Stimulated activated CD8-positive, alpha-beta memory T cell treated with anti-CD3 and anti-CD28 coated beads, Interleukin-12 subunit alpha, Interleukin-12 subunit beta, amount 100 ng/mL, for 24 hours (primary cell): ENCODE data around the gene PTPRS.

Experiments used
- DNase-seq: peaks from one replicate; pipeline ENCODE4 v3.0.0-alpha.2; 2020; ENCODE audit errors: extremely low read depth

Gene PTPRS

GRCh38 chr19:5355076-5355475, 14.5 kb upstream of the PTPRS start:
- DNase-seq: no peak

GRCh38 chr19:5354403-5354802, 13.8 kb upstream of the PTPRS start:
- no peak for DNase-seq

DNA sequence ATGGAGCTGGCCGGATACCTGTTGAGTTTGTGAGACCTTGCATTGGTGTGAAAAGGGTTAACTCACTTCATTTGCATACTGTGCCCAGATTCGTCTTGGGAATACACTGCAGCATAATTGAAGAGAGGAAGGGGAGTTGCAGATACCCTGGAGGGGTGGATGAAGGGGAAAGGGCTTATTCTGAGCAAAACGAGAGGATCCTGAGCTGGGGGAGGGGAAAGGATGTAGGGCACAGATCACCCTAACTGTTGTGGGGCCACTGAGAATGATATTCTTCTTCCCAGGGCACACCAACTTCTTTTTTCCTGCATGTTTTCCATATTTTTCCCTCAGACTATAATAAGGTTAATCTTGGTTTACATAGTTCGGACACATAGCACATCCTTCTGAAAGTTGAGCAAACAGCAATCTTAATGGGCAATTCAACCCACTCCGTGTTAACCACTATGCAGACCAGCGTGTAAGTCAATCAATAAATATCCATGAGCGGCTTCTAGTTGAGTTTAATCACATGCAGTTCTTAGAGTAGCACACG, 11.7 kb upstream of the PTPRS start:
- DNase-seq: no peak

- DNase-seq: no peak
Observed at GRCh38 chr19:5351731-5352228, 11.2 kb upstream of the PTPRS start.

- DNase-seq: no peak
Observed at GRCh38 chr19:5349041-5349440, 8.4 kb upstream of the PTPRS start.

DNA sequence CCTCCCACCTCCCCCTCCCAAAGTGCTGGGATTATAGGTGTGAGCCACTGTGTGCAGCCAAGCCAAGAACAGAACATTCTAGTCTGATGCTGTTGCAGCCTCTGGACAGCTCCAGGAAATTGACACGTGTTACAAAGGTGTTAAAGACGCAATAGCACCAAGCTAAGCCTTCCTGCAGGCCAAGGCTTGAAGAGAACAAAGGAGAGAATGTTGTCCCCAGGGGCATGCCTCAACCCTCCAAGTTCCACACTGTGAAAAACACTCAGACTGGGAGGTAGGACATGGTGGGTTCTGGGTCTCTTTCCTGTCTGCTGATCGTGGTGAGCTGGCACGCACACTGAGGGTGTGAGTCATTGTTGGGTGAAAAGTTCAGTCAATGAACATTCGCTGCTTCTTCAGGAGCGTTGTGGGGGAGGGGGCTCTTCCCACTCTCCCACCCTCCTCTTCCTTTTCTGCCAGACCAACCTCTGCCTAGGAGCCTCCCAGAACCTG, 5.3 kb upstream of the PTPRS start:
- DNase-seq: no peak

- DNase-seq: no peak
Observed at GRCh38 chr19:5343848-5344247, 3.2 kb upstream of the PTPRS start.

DNA sequence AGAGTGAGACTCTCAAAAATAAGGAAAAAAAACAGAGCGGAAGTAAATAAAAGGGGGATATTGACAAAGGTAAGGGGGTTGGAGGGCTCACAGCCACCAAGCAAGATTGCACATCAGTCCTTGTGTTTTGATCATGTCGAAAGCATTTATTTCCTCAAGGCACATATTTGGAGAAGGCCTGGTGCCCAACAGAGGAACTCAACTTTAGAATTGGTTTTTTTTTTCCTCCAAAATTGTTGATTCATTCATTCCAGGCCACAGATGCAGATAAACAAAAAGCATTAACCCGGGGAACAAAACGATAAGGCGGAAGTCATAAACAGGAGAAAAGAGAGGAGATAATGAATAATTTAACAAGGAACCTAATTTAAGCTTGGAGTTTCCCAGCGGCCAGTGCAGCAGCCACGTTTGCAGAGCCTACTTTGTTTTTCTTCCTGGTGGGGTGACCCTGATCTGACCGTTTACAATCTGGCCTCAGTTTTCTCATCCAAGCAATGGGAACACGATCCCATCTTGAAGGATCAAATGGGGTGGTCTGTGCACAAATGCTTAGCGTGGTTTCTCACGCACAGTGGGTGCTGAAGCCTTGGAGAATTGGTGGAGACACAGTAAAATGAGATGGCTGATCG, 2.1 kb upstream of the PTPRS start:
- DNase-seq: no peak

GRCh38 chr19:5341981-5342380, 1.4 kb upstream of the PTPRS start:
- DNase-seq: no peak

DNA sequence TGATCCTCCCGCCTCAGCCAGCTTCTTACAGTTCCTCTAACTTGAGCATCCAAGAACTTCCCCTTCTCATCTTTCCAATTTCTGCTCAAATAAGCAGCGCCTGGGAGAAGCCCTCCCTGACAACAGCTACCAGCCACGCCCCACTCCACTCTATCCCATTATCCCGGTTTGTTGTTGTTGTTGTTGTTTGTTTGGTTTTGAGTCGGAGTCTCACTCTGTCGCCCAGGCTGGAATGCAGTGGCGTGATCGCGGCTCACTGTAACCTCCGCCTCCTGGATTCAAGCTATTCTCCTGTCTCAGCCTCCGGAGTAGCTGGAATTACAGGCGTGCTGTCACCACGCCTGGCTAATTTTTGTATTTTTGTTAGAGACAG, 822 bp upstream of the PTPRS start:
- DNase-seq: no peak

DNA sequence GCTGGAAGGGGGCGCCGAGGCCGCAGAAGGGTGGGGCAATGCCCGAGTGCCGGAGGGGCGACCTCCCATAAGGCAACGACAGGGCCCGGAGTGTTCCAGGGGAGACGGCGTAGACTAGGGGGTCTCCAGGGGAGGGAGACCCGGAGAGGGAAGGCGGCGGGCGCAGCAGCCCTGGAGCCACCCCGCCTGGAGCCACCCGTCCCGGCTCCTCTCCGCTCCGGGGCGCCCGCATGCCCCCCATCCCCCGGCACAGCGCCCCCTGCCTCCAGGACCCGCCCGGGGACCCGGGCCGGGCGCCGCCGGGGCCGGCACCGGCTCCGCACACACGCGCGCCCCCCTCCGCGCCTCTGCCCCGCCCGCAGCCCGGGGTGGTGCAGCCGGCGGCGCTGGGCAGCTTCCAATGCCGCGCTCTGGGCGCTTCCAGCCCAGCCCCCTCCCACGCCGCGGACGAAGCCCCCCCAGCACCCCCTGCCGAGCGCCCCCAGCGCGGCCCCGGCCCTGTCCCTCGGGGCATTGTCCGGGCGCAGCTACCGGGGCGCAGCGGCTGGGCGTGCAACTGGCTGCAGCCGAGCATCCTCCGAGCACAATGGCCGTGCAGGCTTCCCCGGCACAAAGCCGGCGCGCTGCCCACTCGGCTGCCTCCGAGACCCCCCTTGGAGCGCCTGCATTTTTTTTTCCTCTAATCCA, 519 bp downstream of the PTPRS start:
- DNase-seq: no peak

GRCh38 chr19:5339198-5339949, 1.2 kb downstream of the PTPRS start:
- no peak for DNase-seq

GRCh38 chr19:5338656-5339197, 1.9 kb downstream of the PTPRS start:
- DNase-seq: no peak

DNA sequence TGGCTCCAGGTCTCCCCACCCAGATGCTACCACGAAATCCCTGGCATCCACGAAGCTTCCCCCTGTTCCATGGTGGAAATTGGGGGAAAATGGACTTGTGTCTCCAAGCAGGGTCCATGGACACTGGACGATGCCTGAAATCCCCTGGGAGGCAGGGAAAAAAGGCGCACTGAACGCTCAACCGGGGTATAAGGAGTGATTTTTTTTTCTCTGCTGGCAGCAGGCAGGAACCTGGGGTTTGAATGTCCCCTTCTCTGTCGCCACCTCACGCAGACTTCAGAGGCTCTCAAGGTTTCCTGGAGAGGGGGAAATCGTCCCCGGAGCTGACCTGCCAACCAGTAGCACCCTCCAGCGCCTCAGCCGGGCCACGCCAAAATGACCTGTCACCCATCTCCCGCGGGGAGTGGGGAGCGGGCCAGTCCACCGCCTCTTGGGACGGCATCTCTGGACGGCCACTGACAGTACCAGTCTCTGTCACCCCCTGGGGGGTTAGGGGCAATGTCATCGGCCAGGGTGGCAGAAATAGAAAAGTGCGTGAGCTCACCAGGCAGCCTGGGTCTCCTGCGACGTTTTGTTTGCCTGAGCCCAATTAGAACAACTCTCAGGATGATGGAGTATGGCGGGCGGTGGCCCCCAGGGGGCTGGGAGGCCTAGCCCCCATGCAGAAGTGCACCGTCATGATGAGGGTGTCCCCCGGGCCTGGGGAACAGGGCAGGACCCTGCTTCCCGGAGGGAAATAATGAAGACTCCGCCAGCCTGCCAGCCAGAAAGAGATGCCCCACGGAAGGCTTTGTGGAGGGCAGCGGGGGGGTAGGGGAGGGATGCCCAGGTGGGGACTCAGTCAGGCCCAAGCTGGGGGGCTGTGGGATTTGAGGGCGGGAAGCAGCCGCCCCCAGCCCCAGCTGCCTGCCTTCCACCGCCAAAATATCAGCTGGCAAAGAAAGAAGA, 2.6 kb downstream of the PTPRS start:
- DNase-seq: no peak

GRCh38 chr19:5337126-5337525, 3.5 kb downstream of the PTPRS start:
- no peak for DNase-seq

DNA sequence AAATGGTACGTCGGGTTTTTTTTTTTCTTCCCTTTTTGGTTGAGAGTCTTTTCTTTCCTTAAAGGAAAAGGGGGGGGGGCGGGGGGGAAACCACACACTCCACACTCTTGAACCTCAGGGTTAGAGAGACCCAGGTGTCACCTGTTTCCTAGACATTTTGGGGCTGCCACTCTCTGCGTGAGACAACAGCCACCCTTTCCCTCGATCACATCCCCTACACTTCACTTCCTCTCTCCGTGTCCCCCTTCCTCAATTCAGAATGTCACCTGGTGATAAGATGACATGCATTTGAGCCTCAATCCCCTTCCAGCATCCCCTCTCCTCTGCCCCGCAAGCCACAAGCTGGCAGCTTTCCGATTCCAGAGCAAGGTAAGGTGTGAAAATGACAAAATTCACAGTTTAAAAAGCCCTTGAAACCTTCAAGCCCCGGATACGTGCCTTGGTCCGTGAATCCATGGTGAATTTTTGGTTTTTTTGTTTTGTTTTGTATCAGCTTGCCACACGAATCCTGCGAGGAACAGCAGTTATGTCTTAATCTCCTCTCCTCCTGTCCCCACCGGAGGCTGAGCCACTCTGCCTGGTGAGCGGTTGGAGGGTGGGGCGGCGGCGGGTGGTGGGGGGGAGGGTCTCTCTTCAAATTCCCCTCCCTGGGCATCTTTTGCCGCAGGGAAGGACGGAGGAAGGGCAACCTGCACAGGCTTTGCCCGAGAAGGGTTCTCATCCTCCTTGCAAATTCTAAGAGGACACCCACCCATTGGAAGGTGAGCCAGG, 4.2 kb downstream of the PTPRS start:
- DNase-seq: no peak

DNA sequence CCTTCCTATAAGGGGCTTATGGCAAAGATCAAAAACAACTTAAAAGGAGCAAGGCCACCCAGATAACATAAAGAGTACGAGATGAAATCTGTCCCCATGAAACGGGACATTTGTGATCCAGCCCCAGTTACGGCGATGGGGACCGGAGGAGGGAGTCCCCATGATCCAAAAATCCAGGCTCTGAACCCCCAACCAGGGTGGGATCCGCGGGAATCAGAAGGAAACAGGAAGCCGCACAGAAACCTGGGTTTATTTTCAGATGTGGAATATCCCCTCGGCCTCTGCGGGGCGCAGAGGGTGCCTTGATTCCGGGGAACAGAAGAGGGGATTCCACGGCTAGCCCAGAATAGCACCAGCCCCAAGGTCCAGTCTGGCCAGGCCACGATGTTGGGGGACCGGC, 5.0 kb downstream of the PTPRS start:
- DNase-seq: no peak

GRCh38 chr19:5334824-5335500, 5.7 kb downstream of the PTPRS start:
- no peak for DNase-seq

DNA sequence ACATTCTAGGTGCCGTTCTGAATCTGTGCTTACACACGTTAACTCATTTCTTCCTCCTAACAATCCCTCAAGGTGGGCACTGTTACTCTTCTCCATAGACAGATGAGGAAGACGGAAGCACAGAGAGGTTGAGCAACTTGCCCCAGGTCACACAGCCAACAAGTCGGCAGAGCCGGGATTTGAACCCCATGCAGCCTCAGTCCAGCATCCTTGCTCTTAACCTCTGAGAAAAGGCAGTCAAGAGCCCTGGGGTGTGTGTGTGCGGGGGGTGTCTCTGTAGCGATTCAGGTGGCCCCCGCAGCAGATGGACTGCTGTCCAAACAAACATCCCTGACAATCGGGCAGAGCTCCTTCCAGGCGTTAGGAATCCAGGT, 6.3 kb downstream of the PTPRS start:
- DNase-seq: no peak
